ENCODE data around the gene SIGLEC8. TPM values are rescaled to one million over a fixed set of nuclear protein-coding genes. Genes with fewer than 3 reads are reported as not detected.
"Not testable (repeated sequence)": the region's sequence is repeated elsewhere in the genome, so short reads cannot be mapped to it uniquely, and the experiment has no call there.

Gene SIGLEC8
- total RNA-seq, 4 donors from 2014 or later: 0.20 to 5.5 (median 0.87) TPM

- H3K9me3 ChIP-seq: no peaks in the 10 kb centered on the region
- TF ChIP-seq CTCF (IDR thresholded peaks at IDR 0.05) (peak; percentile 65 to 91 (median 76)), EP300 (IDR thresholded peaks at IDR 0.05) (no peak), POLR2A (IDR thresholded peaks at IDR 0.05) (no peak)
- peak; percentile 56 to 77 for DNase-seq (ENCODE audit: low spot score in 2 of 2)
- 6 to 11% methylated on average over 19 of the region's 19 CpGs for WGBS, 2 donors
- H3K4me3 ChIP-seq: no peak overlapping the region
- peaks cover 0 to 22% of the 10 kb centered on the region in 2 donors for H3K27me3 ChIP-seq
- no peaks in the 10 kb centered on the region for H3K4me1 ChIP-seq
- no peak overlapping the region for H3K27ac ChIP-seq
- no peaks in the 10 kb centered on the region for H3K36me3 ChIP-seq
Observed at GRCh38 chr19:51422053-51422448, 36.2 kb downstream of the SIGLEC8 start.

- WGBS, 2 donors: 10 to 14% methylated on average over 33 to 39 of the region's 39 CpGs
- Histone ChIP-seq H3K27me3 (peaks cover 0 to 22% of the 10 kb centered on the region in 2 donors), H3K36me3 (no peaks in the 10 kb centered on the region)
Observed at GRCh38 chr19:51421229-51422052, 36.8 kb downstream of the SIGLEC8 start.

DNA sequence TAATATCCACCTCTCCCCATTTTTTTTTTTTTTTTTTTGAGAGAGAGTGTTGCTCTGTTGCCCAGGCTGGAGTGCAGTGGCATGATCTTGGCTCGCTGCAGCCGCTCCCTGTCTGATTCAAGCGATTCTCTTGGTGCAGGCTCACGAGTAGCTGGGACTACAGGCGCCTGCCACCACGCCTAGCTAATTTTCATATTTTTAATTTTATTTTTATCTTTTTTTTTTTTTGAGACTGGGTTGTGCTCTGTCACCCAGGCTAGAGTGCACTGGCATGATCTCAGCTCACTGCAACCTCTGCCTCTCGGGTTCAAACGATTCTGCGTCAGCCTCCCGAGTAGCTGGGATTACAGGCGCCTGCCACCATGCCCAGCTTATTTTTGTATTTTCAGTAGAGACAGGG is 37.7 kb downstream of the SIGLEC8 start:
- DNase-seq (ENCODE audit: low spot score in 2 of 2); H3K36me3 ChIP-seq; H3K9me3 ChIP-seq; H3K4me1 ChIP-seq; H3K27ac ChIP-seq; H3K4me3 ChIP-seq: not testable (repeated sequence)
- peaks cover 0 to 22% of the 10 kb centered on the region in 2 donors for H3K27me3 ChIP-seq
- WGBS, 2 donors: 83 to 86% methylated on average over 11 of the region's 11 CpGs

More at GRCh38 chr19:51421229-51422052, 36.8 kb downstream of the SIGLEC8 start:
- TF ChIP-seq CTCF (IDR thresholded peaks at IDR 0.05) (no peak), EP300 (IDR thresholded peaks at IDR 0.05) (no peak), POLR2A (IDR thresholded peaks at IDR 0.05) (no peak)
- H3K4me1 ChIP-seq: no peaks in the 10 kb centered on the region
- H3K27ac ChIP-seq: no peak overlapping the region
- H3K9me3 ChIP-seq: no peaks in the 10 kb centered on the region
- no peak overlapping the region for H3K4me3 ChIP-seq
- DNase-seq (ENCODE audit: low spot score in 2 of 2): no peak

DNA sequence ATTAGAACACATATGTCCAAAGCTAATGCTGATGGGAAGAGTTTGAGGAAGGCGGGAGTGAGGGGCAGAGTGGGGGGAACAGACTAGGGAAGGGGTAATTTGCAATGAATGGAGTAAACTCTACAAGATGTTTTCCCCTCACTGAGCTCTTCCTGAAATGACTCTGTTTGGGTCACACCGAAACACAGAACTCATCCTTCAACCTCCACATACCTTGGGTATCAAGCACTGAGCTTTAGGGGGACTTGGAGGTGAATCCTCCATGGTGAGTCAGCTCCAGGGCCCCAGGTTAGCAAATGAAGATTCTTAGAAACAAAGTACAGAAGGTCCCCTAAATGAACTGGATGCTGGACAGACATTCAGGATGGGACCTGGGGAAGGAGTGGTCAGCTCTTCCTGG is 39.5 kb downstream of the SIGLEC8 start:
- WGBS, 2 donors: 82 to 93% methylated on average over 2 of the region's 2 CpGs
- TF ChIP-seq POLR2A (IDR thresholded peaks at IDR 0.05) (no peak), CTCF (IDR thresholded peaks at IDR 0.05) (no peak), EP300 (IDR thresholded peaks at IDR 0.05) (no peak)
- Histone ChIP-seq H3K9me3 (no peaks in the 10 kb centered on the region), H3K27me3 (peaks cover 0 to 22% of the 10 kb centered on the region in 2 donors), H3K27ac (no peak overlapping the region), H3K36me3 (no peaks in the 10 kb centered on the region), H3K4me3 (no peak overlapping the region), H3K4me1 (no peaks in the 10 kb centered on the region)
- DNase-seq (ENCODE audit: low spot score in 2 of 2): no peak

GRCh38 chr19:51417810-51418157 is 40.5 kb downstream of the SIGLEC8 start:
- H3K4me3 ChIP-seq: no peak overlapping the region
- no peak for TF ChIP-seq CTCF (IDR thresholded peaks at IDR 0.05)
- no peak for TF ChIP-seq POLR2A (IDR thresholded peaks at IDR 0.05)
- TF ChIP-seq EP300 (IDR thresholded peaks at IDR 0.05): no peak
- no peak for DNase-seq (ENCODE audit: low spot score in 2 of 2)
- no peaks in the 10 kb centered on the region for H3K9me3 ChIP-seq
- H3K27ac ChIP-seq: peak overlapping the region in 2 of 4 donors; percentile 11 to 70
- WGBS, 2 donors: 62 to 63% methylated on average over 3 of the region's 3 CpGs
- H3K4me1 ChIP-seq: no peaks in the 10 kb centered on the region
- H3K27me3 ChIP-seq: peaks cover 0 to 22% of the 10 kb centered on the region in 2 donors
- H3K36me3 ChIP-seq: no peaks in the 10 kb centered on the region
